K562 (cell line): ENCODE results near the gene CCDC27. TPM values are rescaled to one million over a fixed set of nuclear protein-coding genes. Genes with fewer than 3 reads are reported as not detected.

Source experiments
- CC2D1A ChIP-seq: fragments of 450-650 bp; IDR thresholded peaks from 2 replicates; pipeline ENCODE4 v1.6.1; 2017; ENCODE audit warnings: mild to moderate bottlenecking
- ETV5 ChIP-seq: sonication (generic); formaldehyde crosslinking; IDR thresholded peaks from 2 replicates; pipeline ENCODE4 v1.4.0; 2020; ENCODE audit warnings: low read depth, mild to moderate bottlenecking, missing genetic modification reagents
- FOXK2 ChIP-seq, 2 experiments: fragments of 450-650 bp; IDR thresholded peaks in 1 of 2; conservative IDR thresholded peaks in 1 of 2; 2 replicates each; pipeline ENCODE4 v1.6.1; 2016; ENCODE audit warnings: low read depth in 2 of 2, mild to moderate bottlenecking in 1 of 2
- HDAC3 ChIP-seq: fragments of 450-650 bp; IDR thresholded peaks from 2 replicates; pipeline ENCODE4 v1.6.1; 2018; ENCODE audit warnings: borderline replicate concordance, mild to moderate bottlenecking, moderate library complexity; ENCODE audit not compliant: partially characterized antibody
- MEF2D ChIP-seq: conservative IDR thresholded peaks from 2 replicates; pipeline ENCODE4 v1.6.1; 2016; ENCODE audit warnings: low read depth, missing genetic modification characterization, missing compliant biosample characterization
- MTA3 ChIP-seq: fragments of 450-650 bp; formaldehyde crosslinking; IDR thresholded peaks from 2 replicates; pipeline ENCODE4 v1.6.1; 2017; ENCODE audit warnings: mild to moderate bottlenecking, borderline replicate concordance
- NR3C1 ChIP-seq: sonication (generic); formaldehyde crosslinking; IDR thresholded peaks from 2 replicates; pipeline ENCODE4 v1.8.1; 2022; ENCODE audit warnings: missing genetic modification reagents
- POLR2A ChIP-seq: fragments of 450-650 bp; conservative IDR thresholded peaks from 2 replicates; pipeline ENCODE4 v1.6.1; 2016
- RBM39 ChIP-seq: fragments of 200-400 bp; formaldehyde crosslinking; optimal IDR thresholded peaks from 2 replicates; pipeline ENCODE3; 2018; ENCODE audit warnings: low read depth, low read length
- ZNF146 ChIP-seq: IDR thresholded peaks from one replicate; pipeline ENCODE4 v1.6.1; 2018; ENCODE audit warnings: missing compliant biosample characterization; ENCODE audit not compliant: unreplicated experiment
- ZNF253 ChIP-seq: fragments of 250-450 bp; sonication (Bioruptor Pico); conservative IDR thresholded peaks from 2 replicates; pipeline ENCODE4 v1.6.1; 2021; ENCODE audit warnings: mild to moderate bottlenecking
- ZNF830 ChIP-seq: fragments of 250-450 bp; sonication (Bioruptor Pico); IDR thresholded peaks from 2 replicates; pipeline ENCODE4 v1.5.0; 2021; ENCODE audit warnings: mild to moderate bottlenecking
- ZSCAN29 ChIP-seq: fragments of 450-650 bp; IDR thresholded peaks from 2 replicates; pipeline ENCODE4 v1.6.1; 2017
- polyA plus RNA-seq, 8 experiments: library from polyadenylated mRNA; depleted of rRNA in 4 of 8; stranded (reverse) in 5 of 8; unstranded in 3 of 8; fragments of >200 nt; fragmentation: Nextera tagmentation in 2 of 8; fragmentation: Illumina TruSeq in 1 of 8; extraction: Ambion mirVana in 2 of 8; extraction: Trizol in 1 of 8; gene quantifications; 2 replicates each; pipeline versions ENCODE4 v1.2.1 to v1.2.3, GENCODE V29; 2011 to 2014; ENCODE audit warnings: inconsistent platforms in 1 of 8, missing spikeins in 1 of 8
- total RNA-seq, 7 experiments: library from RNA; depleted of rRNA in 6 of 7; stranded (reverse); fragments of >200 nt in 6 of 7; fragmentation: Illumina TruSeq in 2 of 7; extraction: Trizol in 2 of 7; gene quantifications; 2 replicates each; pipeline versions ENCODE4 v1.2.1 to v1.2.3, GENCODE V29; 2011 to 2021; ENCODE audit warnings: low replicate concordance in 1 of 7
- TF ChIP-seq, protein P1 (sequence below): fragments of 250-450 bp; sonication (Bioruptor Pico); IDR thresholded peaks from 2 replicates; pipeline ENCODE4 v1.6.1; 2021; ENCODE audit warnings: mild to moderate bottlenecking
- TF ChIP-seq, protein P2 (sequence below): fragments of 250-450 bp; sonication (Bioruptor Pico); IDR thresholded peaks from 2 replicates; pipeline ENCODE4 v1.8.0; 2021; ENCODE audit warnings: moderate library complexity, mild to moderate bottlenecking, inconsistent platforms
- TF ChIP-seq, protein P3 (sequence below): fragments of 450-650 bp; formaldehyde crosslinking; IDR thresholded peaks from 2 replicates; pipeline ENCODE4 v1.4.0; 2022; ENCODE audit warnings: mild to moderate bottlenecking, moderate library complexity
- TF ChIP-seq, protein P4 (sequence below): sonication (generic); formaldehyde crosslinking; IDR thresholded peaks from 2 replicates; pipeline ENCODE4 v1.9.0; 2022; ENCODE audit warnings: mild to moderate bottlenecking, missing genetic modification reagents
- TF ChIP-seq, protein P5 (sequence below): IDR thresholded peaks from 2 replicates; pipeline ENCODE4 v1.6.1; 2016; ENCODE audit warnings: missing genetic modification characterization, missing compliant biosample characterization
- TF ChIP-seq, protein P6 (sequence below): fragments of 450-650 bp; IDR thresholded peaks from 2 replicates; pipeline ENCODE4 v1.6.1; 2016; ENCODE audit warnings: borderline replicate concordance

Gene CCDC27
- total and polyA plus RNA-seq, 9 of the 15 experiments (the other 6 are each of a cell fraction or from before 2014, with no cell fraction given): 0.01 to 0.04 TPM; not detected in 7

DNA sequence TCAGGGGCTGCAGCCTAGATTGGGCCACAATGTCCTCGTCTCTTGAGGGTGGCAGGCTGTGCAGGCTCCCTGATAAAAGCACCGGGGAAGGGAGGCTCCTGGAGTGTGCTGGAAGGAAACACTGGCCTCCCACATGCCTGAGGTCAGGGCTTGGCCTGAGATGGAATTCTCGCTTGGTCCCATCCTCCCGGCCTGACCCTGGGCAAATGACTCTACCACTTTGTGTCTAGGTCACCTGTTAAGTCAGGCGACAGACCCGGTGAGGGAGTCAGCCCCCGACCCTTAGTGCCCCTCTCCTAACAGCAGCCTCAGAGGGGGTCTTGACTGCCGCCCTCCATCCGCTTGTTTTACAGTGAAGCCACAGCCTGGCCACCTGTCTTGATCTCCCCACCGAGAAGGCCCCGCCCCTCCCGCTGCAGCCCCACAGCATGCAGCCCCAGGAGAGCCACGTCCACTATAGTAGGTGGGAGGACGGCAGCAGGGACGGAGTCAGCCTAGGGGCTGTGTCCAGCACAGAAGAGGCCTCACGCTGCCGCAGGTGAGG lies 22.8 kb downstream of the CCDC27 start (continued):
- TF ChIP-seq CC2D1A (peak; percentile 82; the same call in 1 of the 2 replicates), ZSCAN29 (0 out of 2 replicates have a peak, but pooled peaks have one; percentile 23), ETV5 (no peak), ZNF830 (CRISPR knock-in tag) (no peak), RBM39 (peak; percentile 57), HDAC3 (no peak), FOXK2 (conservative IDR thresholded peaks at IDR 0.05 in 1 of 2, IDR thresholded peaks at IDR 0.05 in 1 of 2; ENCODE audit: low read depth in 2 of 2) (peak in 1 of 2 experiments; percentile 15; a peak in 1 of 4 replicates), NR3C1 (CRISPR knock-in tag) (no peak), MTA3 (no peak; the same call in 1 of the 2 replicates), ZNF146 (no peak), POLR2A (no peak; the same call in 1 of the 2 replicates), ZNF253 (CRISPR knock-in tag) (no peak), MEF2D (no peak)
- TF ChIP-seq, protein P1, sequence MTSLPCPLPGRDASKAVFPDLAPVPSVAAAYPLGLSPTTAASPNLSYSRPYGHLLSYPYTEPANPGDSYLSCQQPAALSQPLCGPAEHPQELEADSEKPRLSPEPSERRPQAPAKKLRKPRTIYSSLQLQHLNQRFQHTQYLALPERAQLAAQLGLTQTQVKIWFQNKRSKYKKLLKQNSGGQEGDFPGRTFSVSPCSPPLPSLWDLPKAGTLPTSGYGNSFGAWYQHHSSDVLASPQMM (CRISPR knock-in tag): no peak
- TF ChIP-seq, protein P2, sequence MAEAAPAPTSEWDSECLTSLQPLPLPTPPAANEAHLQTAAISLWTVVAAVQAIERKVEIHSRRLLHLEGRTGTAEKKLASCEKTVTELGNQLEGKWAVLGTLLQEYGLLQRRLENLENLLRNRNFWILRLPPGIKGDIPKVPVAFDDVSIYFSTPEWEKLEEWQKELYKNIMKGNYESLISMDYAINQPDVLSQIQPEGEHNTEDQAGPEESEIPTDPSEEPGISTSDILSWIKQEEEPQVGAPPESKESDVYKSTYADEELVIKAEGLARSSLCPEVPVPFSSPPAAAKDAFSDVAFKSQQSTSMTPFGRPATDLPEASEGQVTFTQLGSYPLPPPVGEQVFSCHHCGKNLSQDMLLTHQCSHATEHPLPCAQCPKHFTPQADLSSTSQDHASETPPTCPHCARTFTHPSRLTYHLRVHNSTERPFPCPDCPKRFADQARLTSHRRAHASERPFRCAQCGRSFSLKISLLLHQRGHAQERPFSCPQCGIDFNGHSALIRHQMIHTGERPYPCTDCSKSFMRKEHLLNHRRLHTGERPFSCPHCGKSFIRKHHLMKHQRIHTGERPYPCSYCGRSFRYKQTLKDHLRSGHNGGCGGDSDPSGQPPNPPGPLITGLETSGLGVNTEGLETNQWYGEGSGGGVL (CRISPR knock-in tag): no peak
- TF ChIP-seq, protein P3, sequence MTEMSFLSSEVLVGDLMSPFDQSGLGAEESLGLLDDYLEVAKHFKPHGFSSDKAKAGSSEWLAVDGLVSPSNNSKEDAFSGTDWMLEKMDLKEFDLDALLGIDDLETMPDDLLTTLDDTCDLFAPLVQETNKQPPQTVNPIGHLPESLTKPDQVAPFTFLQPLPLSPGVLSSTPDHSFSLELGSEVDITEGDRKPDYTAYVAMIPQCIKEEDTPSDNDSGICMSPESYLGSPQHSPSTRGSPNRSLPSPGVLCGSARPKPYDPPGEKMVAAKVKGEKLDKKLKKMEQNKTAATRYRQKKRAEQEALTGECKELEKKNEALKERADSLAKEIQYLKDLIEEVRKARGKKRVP (CRISPR knock-in tag): no peak
- TF ChIP-seq, protein P4, sequence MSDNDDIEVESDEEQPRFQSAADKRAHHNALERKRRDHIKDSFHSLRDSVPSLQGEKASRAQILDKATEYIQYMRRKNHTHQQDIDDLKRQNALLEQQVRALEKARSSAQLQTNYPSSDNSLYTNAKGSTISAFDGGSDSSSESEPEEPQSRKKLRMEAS (CRISPR knock-in tag): no peak
- TF ChIP-seq, protein P5, sequence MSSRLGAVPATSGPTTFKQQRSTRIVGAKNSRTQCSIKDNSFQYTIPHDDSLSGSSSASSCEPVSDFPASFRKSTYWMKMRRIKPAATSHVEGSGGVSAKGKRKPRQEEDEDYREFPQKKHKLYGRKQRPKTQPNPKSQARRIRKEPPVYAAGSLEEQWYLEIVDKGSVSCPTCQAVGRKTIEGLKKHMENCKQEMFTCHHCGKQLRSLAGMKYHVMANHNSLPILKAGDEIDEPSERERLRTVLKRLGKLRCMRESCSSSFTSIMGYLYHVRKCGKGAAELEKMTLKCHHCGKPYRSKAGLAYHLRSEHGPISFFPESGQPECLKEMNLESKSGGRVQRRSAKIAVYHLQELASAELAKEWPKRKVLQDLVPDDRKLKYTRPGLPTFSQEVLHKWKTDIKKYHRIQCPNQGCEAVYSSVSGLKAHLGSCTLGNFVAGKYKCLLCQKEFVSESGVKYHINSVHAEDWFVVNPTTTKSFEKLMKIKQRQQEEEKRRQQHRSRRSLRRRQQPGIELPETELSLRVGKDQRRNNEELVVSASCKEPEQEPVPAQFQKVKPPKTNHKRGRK (tag): no peak
- TF ChIP-seq, protein P6, sequence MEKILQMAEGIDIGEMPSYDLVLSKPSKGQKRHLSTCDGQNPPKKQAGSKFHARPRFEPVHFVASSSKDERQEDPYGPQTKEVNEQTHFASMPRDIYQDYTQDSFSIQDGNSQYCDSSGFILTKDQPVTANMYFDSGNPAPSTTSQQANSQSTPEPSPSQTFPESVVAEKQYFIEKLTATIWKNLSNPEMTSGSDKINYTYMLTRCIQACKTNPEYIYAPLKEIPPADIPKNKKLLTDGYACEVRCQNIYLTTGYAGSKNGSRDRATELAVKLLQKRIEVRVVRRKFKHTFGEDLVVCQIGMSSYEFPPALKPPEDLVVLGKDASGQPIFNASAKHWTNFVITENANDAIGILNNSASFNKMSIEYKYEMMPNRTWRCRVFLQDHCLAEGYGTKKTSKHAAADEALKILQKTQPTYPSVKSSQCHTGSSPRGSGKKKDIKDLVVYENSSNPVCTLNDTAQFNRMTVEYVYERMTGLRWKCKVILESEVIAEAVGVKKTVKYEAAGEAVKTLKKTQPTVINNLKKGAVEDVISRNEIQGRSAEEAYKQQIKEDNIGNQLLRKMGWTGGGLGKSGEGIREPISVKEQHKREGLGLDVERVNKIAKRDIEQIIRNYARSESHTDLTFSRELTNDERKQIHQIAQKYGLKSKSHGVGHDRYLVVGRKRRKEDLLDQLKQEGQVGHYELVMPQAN: peak; percentile 35; the same call in 1 of the 2 replicates
